ENCODE results near the gene DAZAP2.

DNA sequence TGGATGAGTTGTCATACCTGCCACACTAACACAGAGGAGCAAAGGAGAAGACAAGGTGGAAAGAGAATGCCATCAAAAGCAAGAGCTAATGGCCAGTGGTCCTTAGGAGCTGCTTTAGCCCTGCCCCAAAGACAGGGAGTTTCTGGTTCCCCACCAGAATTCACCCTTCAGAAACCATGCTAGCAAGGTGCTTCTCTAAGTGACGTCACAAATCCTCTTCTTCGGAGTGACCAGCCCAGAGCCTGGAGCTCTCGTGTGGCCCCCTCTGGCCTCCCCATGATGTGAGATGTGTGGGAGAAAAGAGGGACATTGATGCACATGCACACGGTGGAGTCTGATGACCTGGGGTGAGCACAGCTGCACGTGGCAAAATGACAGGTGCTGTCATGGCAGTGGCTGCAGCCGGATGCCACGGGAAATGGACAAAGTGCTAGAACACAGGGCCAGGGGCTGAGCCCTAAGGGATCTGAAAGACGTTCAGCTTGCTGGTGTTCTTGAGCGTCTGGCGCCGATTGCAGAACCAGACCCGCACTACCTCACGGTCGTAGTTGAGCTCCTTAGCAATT is 48.8 kb upstream of the DAZAP2 start:
- TF ChIP-seq CTCF (tag by site-specific recombination; IDR thresholded peaks at IDR 0.05) (no peak), ZBTB8A (tag by site-specific recombination; IDR thresholded peaks at IDR 0.05) (no peak), ZNF302 (tag by site-specific recombination; IDR thresholded peaks at IDR 0.05; ENCODE audit: low read depth) (no peak), GLIS2 (tag by site-specific recombination; IDR thresholded peaks at IDR 0.05) (no peak), ZNF560 (tag by site-specific recombination; IDR thresholded peaks at IDR 0.05; ENCODE audit: borderline replicate concordance) (no peak), ZEB2 (tag by site-specific recombination; IDR thresholded peaks at IDR 0.05) (no peak)
- TF ChIP-seq, protein P1, sequence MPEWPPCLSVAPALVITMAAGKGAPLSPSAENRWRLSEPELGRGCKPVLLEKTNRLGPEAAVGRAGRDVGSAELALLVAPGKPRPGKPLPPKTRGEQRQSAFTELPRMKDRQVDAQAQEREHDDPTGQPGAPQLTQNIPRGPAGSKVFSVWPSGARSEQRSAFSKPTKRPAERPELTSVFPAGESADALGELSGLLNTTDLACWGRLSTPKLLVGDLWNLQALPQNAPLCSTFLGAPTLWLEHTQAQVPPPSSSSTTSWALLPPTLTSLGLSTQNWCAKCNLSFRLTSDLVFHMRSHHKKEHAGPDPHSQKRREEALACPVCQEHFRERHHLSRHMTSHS (tag by site-specific recombination; IDR thresholded peaks at IDR 0.05), result no peak
- TF ChIP-seq, protein P2, sequence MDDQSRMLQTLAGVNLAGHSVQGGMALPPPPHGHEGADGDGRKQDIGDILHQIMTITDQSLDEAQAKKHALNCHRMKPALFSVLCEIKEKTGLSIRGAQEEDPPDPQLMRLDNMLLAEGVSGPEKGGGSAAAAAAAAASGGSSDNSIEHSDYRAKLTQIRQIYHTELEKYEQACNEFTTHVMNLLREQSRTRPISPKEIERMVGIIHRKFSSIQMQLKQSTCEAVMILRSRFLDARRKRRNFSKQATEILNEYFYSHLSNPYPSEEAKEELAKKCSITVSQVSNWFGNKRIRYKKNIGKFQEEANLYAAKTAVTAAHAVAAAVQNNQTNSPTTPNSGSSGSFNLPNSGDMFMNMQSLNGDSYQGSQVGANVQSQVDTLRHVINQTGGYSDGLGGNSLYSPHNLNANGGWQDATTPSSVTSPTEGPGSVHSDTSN (CRISPR knock-in tag; IDR thresholded peaks at IDR 0.05), result no peak

All from HEK293 (cell line).